SU-DHL-6 (cell line): ENCODE results near the gene SBNO2.

Experiments used
- H2AFZ ChIP-seq: fragments of 200-600 bp; sonication (generic); 2 replicates; pipeline ENCODE4 v1.6.1; 2014; ENCODE audit warnings: low read depth, mild to moderate bottlenecking, moderate library complexity, mixed read lengths, antibody characterized with exemption, low read length; ENCODE audit not compliant: severe bottlenecking
- H3F3A ChIP-seq: fragments of 200-600 bp; shearing (Covaris generic); 2 replicates; pipeline ENCODE4 v1.6.0; 2016; ENCODE audit warnings: antibody characterized with exemption, mild to moderate bottlenecking; ENCODE audit not compliant: insufficient read depth
- H3K27ac ChIP-seq: fragments of 200-600 bp; sonication (generic); 2 replicates; pipeline ENCODE4 v1.5.1; 2016; ENCODE audit warnings: low read depth, mild to moderate bottlenecking, low read length, moderate library complexity, mixed read lengths
- H3K27me3 ChIP-seq: fragments of 200-600 bp; sonication (generic), shearing (Covaris generic); 2 replicates; pipeline ENCODE4 v1.6.0; 2014; ENCODE audit warnings: mild to moderate bottlenecking, low read length
- H3K36me3 ChIP-seq: fragments of 200-600 bp; sonication (generic); 2 replicates; pipeline ENCODE4 v1.6.1; 2014; ENCODE audit warnings: mild to moderate bottlenecking, low read length, mixed read lengths
- H3K4me2 ChIP-seq: fragments of 300-600, 200-600 bp; shearing (Covaris generic), sonication (generic); 2 replicates; pipeline ENCODE4 v1.6.0; 2014; ENCODE audit warnings: low read length, low read depth, mild to moderate bottlenecking; ENCODE audit not compliant: poor library complexity, severe bottlenecking
- H3K4me3 ChIP-seq: fragments of 200-600 bp; sonication (generic); 2 replicates; pipeline ENCODE4 v1.5.1; 2014; ENCODE audit warnings: antibody characterized with exemption, low read length, mild to moderate bottlenecking, mixed read lengths; ENCODE audit not compliant: insufficient read depth, poor library complexity, severe bottlenecking
- H3K79me2 ChIP-seq: fragments of 200-600 bp; sonication (generic); 2 replicates; pipeline ENCODE4 v1.6.1; 2014; ENCODE audit warnings: mild to moderate bottlenecking, low read length, moderate library complexity; ENCODE audit not compliant: insufficient read depth
- H3K9ac ChIP-seq: fragments of 200-600 bp; sonication (generic); 2 replicates; pipeline ENCODE4 v1.7.0; 2014; ENCODE audit warnings: mild to moderate bottlenecking, low read length
- H3K9me2 ChIP-seq: fragments of 200-600 bp; sonication (generic); replicated peaks from 2 replicates; pipeline ENCODE4 v1.6.1; 2014; ENCODE audit warnings: low read length; ENCODE audit not compliant: insufficient read depth
- H3K9me3 ChIP-seq: fragments of 200-600 bp; sonication (generic); 2 replicates; pipeline ENCODE4 v1.6.1; 2014; ENCODE audit warnings: low read length, mixed read lengths; ENCODE audit not compliant: insufficient read depth
- H4K20me1 ChIP-seq: fragments of 200-600 bp; sonication (generic); 2 replicates; pipeline ENCODE4 v1.6.1; 2014; ENCODE audit warnings: low read depth, mild to moderate bottlenecking, antibody characterized with exemption, low read length, moderate library complexity, mixed read lengths
- CTCF ChIP-seq: fragments of 200-600 bp; sonication (generic); IDR thresholded peaks from one replicate; pipeline ENCODE4 v1.5.1; 2017; ENCODE audit warnings: antibody characterized with exemption, mild to moderate bottlenecking, low read length, moderate library complexity; ENCODE audit not compliant: insufficient read depth, poor library complexity, severe bottlenecking
- EZH2phosphoT487 ChIP-seq: fragments of 200-600 bp; sonication (generic), shearing (Covaris generic); conservative IDR thresholded peaks from 2 replicates; pipeline ENCODE4 v1.6.1; 2018; ENCODE audit warnings: mild to moderate bottlenecking, antibody characterized with exemption, low read length, moderate library complexity, mixed read lengths

Gene SBNO2

GRCh38 chr19:1145635-1146411 lies 28.2 kb downstream of the SBNO2 start:
- Histone ChIP-seq H2AFZ (no peak overlapping the region), H3K4me3 (no peak overlapping the region), H3K27me3 (no peaks in the 10 kb centered on the region), H3F3A (no peaks in the 10 kb centered on the region), H3K9ac (no peak overlapping the region), H3K36me3 (no peaks in the 10 kb centered on the region), H3K9me2 (no peaks in the 10 kb centered on the region), H3K4me2 (no peak overlapping the region), H3K9me3 (no peaks in the 10 kb centered on the region), H3K79me2 (no peaks in the 10 kb centered on the region), H4K20me1 (no peaks in the 10 kb centered on the region), H3K27ac (no peak overlapping the region)
- TF ChIP-seq CTCF (no peak), EZH2phosphoT487 (no peak)

GRCh38 chr19:1144741-1145140 lies 29.3 kb downstream of the SBNO2 start:
- Histone ChIP-seq H3K79me2 (no peaks in the 10 kb centered on the region), H3K4me3 (no peak overlapping the region), H3K36me3 (no peaks in the 10 kb centered on the region), H3K9me3 (no peaks in the 10 kb centered on the region), H3K27me3 (no peaks in the 10 kb centered on the region), H3F3A (no peaks in the 10 kb centered on the region), H4K20me1 (no peaks in the 10 kb centered on the region), H3K4me2 (no peak overlapping the region), H3K27ac (no peak overlapping the region), H3K9ac (no peak overlapping the region), H3K9me2 (no peaks in the 10 kb centered on the region), H2AFZ (no peak overlapping the region)
- TF ChIP-seq EZH2phosphoT487: no peak
- no peak for TF ChIP-seq CTCF

GRCh38 chr19:1143828-1144399 lies 30.2 kb downstream of the SBNO2 start:
- H3K36me3 ChIP-seq: no peaks in the 10 kb centered on the region
- no peak overlapping the region for H2AFZ ChIP-seq
- H3K27ac ChIP-seq: no peak overlapping the region
- H3K79me2 ChIP-seq: no peaks in the 10 kb centered on the region
- H3K27me3 ChIP-seq: no peaks in the 10 kb centered on the region
- no peaks in the 10 kb centered on the region for H3F3A ChIP-seq
- H3K9ac ChIP-seq: no peak overlapping the region
- no peak overlapping the region for H3K4me3 ChIP-seq
- no peak overlapping the region for H3K4me2 ChIP-seq
- no peaks in the 10 kb centered on the region for H3K9me2 ChIP-seq
- no peaks in the 10 kb centered on the region for H4K20me1 ChIP-seq
- no peak for TF ChIP-seq CTCF
- TF ChIP-seq EZH2phosphoT487: no peak
- H3K9me3 ChIP-seq: no peaks in the 10 kb centered on the region
